HEK293 (cell line): ENCODE data around the gene ZDHHC13.

ENCODE experiments used
- CTCF ChIA-PET: fragments of 350-600 bp; formaldehyde crosslinking; extraction: SDS; loops from one replicate; lab custom pipeline; 2021; ENCODE audit warnings: antibody characterized with exemption; lab: Yijun Ruan, JAX
- POLR2A ChIA-PET: fragments of 300-600 bp; formaldehyde crosslinking; extraction: SDS; loops from one replicate; lab custom pipeline; 2020; ENCODE audit warnings: antibody characterized with exemption, inconsistent platforms; lab: Yijun Ruan, JAX
- H3K27ac ChIP-seq: fragments of 200-500 bp; sonication (Bioruptor generic); 2 replicates; pipeline ENCODE4 v1.5.1; 2014; ENCODE audit warnings: low read depth, low read length, control low read depth, inconsistent platforms; ENCODE audit errors: extremely low read depth
- H3K36me3 ChIP-seq, 2 experiments: fragments of 200-500 bp in 1 of 2; sonication (Bioruptor generic) in 1 of 2; 1 replicate in 1 of 2; 2 replicates in 1 of 2; pipeline ENCODE4 v1.5.1; 2014 to 2017; ENCODE audit warnings: inconsistent platforms in 2 of 2, low read length in 2 of 2; ENCODE audit not compliant: control insufficient read depth in 2 of 2, insufficient read depth in 1 of 2
- H3K4me1 ChIP-seq: fragments of 200-500 bp; sonication (Bioruptor generic); 2 replicates; pipeline ENCODE4 v1.5.1; 2014; ENCODE audit warnings: mild to moderate bottlenecking, low read length, inconsistent platforms; ENCODE audit not compliant: control insufficient read depth, insufficient read depth
- H3K4me3 ChIP-seq: 2 replicates; pipeline ENCODE4 v1.5.1; 2011; ENCODE audit warnings: low read depth, mild to moderate bottlenecking, control low read depth, low read length, moderate library complexity
- H3K9me3 ChIP-seq: fragments of 200-500 bp; sonication (Bioruptor generic); 2 replicates; pipeline ENCODE4 v1.5.1; 2014; ENCODE audit warnings: low read depth, low read length, inconsistent platforms; ENCODE audit not compliant: control insufficient read depth, insufficient read depth
- BCL11B ChIP-seq: fragments of 450-650 bp; formaldehyde crosslinking; IDR thresholded peaks from 2 replicates; pipeline ENCODE4 v1.5.1; 2016; ENCODE audit warnings: low read depth, missing biosample characterization, missing genetic modification characterization
- ELK4 ChIP-seq: IDR thresholded peaks from 2 replicates; pipeline ENCODE4 v1.6.1; 2011; ENCODE audit warnings: mild to moderate bottlenecking, low read depth, low read length, borderline replicate concordance
- GLIS1 ChIP-seq: fragments of 450-650 bp; formaldehyde crosslinking; IDR thresholded peaks from 2 replicates; pipeline ENCODE4 v1.5.1; 2016; ENCODE audit warnings: missing biosample characterization, missing genetic modification characterization
- KLF16 ChIP-seq: fragments of 450-650 bp; formaldehyde crosslinking; IDR thresholded peaks from 2 replicates; pipeline ENCODE4 v1.5.1; 2017; ENCODE audit warnings: missing biosample characterization, missing genetic modification characterization
- MEIS1 ChIP-seq: sonication (generic); formaldehyde crosslinking; IDR thresholded peaks from 2 replicates; pipeline ENCODE4 v1.8.1; 2022; ENCODE audit warnings: missing genetic modification reagents, mild to moderate bottlenecking, borderline replicate concordance
- PRDM4 ChIP-seq: fragments of 450-650 bp; formaldehyde crosslinking; IDR thresholded peaks from 2 replicates; pipeline ENCODE4 v1.5.1; 2017; ENCODE audit warnings: missing biosample characterization, missing genetic modification characterization
- RBAK ChIP-seq: fragments of 450-650 bp; formaldehyde crosslinking; IDR thresholded peaks from 2 replicates; pipeline ENCODE4 v1.5.1; 2016; ENCODE audit warnings: missing biosample characterization, missing genetic modification characterization
- SCRT1 ChIP-seq: fragments of 450-650 bp; formaldehyde crosslinking; IDR thresholded peaks from 2 replicates; pipeline ENCODE4 v1.5.1; 2016; ENCODE audit warnings: missing biosample characterization, missing genetic modification characterization, borderline replicate concordance
- SP3 ChIP-seq: fragments of 450-650 bp; formaldehyde crosslinking; IDR thresholded peaks from 2 replicates; pipeline ENCODE4 v1.5.1; 2016; ENCODE audit warnings: missing biosample characterization, missing genetic modification characterization
- ZBTB10 ChIP-seq: fragments of 450-650 bp; formaldehyde crosslinking; IDR thresholded peaks from 2 replicates; pipeline ENCODE4 v1.5.1; 2016; ENCODE audit warnings: missing biosample characterization, missing genetic modification characterization
- ZBTB6 ChIP-seq: fragments of 450-650 bp; formaldehyde crosslinking; IDR thresholded peaks from 2 replicates; pipeline ENCODE4 v1.5.1; 2017; ENCODE audit warnings: missing biosample characterization, missing genetic modification characterization
- ZEB2 ChIP-seq: fragments of 450-650 bp; formaldehyde crosslinking; IDR thresholded peaks from 2 replicates; pipeline ENCODE4 v1.5.1; 2016; ENCODE audit warnings: missing biosample characterization, missing genetic modification characterization
- ZNF140 ChIP-seq: fragments of 450-650 bp; formaldehyde crosslinking; IDR thresholded peaks from 2 replicates; pipeline ENCODE4 v1.5.1; 2016; ENCODE audit warnings: missing biosample characterization, missing genetic modification characterization
- ZNF211 ChIP-seq: fragments of 450-650 bp; formaldehyde crosslinking; IDR thresholded peaks from 2 replicates; pipeline ENCODE4 v1.5.1; 2016; ENCODE audit warnings: low read depth, missing biosample characterization, missing genetic modification characterization
- ZNF37A ChIP-seq: fragments of 450-650 bp; IDR thresholded peaks from 2 replicates; pipeline ENCODE4 v1.5.1; 2018; ENCODE audit warnings: missing biosample characterization, missing genetic modification characterization
- ZNF423 ChIP-seq: fragments of 450-650 bp; formaldehyde crosslinking; IDR thresholded peaks from 2 replicates; pipeline ENCODE4 v1.5.1; 2016; ENCODE audit warnings: missing biosample characterization, missing genetic modification characterization
- ZNF449 ChIP-seq: fragments of 450-650 bp; formaldehyde crosslinking; IDR thresholded peaks from 2 replicates; pipeline ENCODE4 v1.5.1; 2017; ENCODE audit warnings: missing biosample characterization, mild to moderate bottlenecking, missing genetic modification characterization, moderate library complexity
- ZNF530 ChIP-seq: fragments of 450-650 bp; formaldehyde crosslinking; IDR thresholded peaks from 2 replicates; pipeline ENCODE4 v1.5.1; 2016; ENCODE audit warnings: low read depth, missing biosample characterization, missing genetic modification characterization
- ZNF560 ChIP-seq: fragments of 450-650 bp; formaldehyde crosslinking; IDR thresholded peaks from 2 replicates; pipeline ENCODE4 v1.5.1; 2017; ENCODE audit warnings: missing biosample characterization, missing genetic modification characterization, borderline replicate concordance
- ZNF624 ChIP-seq: fragments of 450-650 bp; formaldehyde crosslinking; IDR thresholded peaks from 2 replicates; pipeline ENCODE4 v1.5.1; 2017; ENCODE audit warnings: missing biosample characterization, missing genetic modification characterization
- ZNF639 ChIP-seq: fragments of 450-650 bp; formaldehyde crosslinking; IDR thresholded peaks from 2 replicates; pipeline ENCODE4 v1.5.1; 2016; ENCODE audit warnings: missing biosample characterization, missing genetic modification characterization
- ZNF654 ChIP-seq: fragments of 450-650 bp; formaldehyde crosslinking; IDR thresholded peaks from 2 replicates; pipeline ENCODE4 v1.5.1; 2016; ENCODE audit warnings: low read depth, missing biosample characterization, missing genetic modification characterization
- ZNF692 ChIP-seq: fragments of 450-650 bp; formaldehyde crosslinking; IDR thresholded peaks from 2 replicates; pipeline ENCODE4 v1.5.1; 2016; ENCODE audit warnings: missing biosample characterization, missing genetic modification characterization

ZDHHC13 gene

GRCh38 chr11:19216709-19217374 lies 99.9 kb downstream of the ZDHHC13 start:
- H3K9me3 ChIP-seq, result no peaks in the 10 kb centered on the region
- H3K36me3 ChIP-seq, result no peaks in the 10 kb centered on the region
- no peak for TF ChIP-seq ZNF211 (tag by site-specific recombination)
- no peak for TF ChIP-seq ZNF639 (tag by site-specific recombination)
- TF ChIP-seq ZBTB10 (tag by site-specific recombination), result no peak
- no peak for TF ChIP-seq KLF16 (tag by site-specific recombination)
- no peak for TF ChIP-seq MEIS1 (CRISPR knock-in tag)
- TF ChIP-seq BCL11B, result no peak
- no peak for TF ChIP-seq ELK4
- no peak for TF ChIP-seq RBAK (tag by site-specific recombination)
- TF ChIP-seq ZEB2 (tag by site-specific recombination), result no peak
- TF ChIP-seq GLIS1, result no peak
- no peak for TF ChIP-seq ZNF624 (tag by site-specific recombination)
- ChIA-PET CTCF (interaction anchor here (0.6 to 1.0 kb wide), 3 partner anchors 10 to 415 kb away, joined by 3 read pairs; no protein-coding TSS in a partner anchor), POLR2A (no interaction called here)
- H3K27ac ChIP-seq, result no peak overlapping the region
- H3K4me3 ChIP-seq, result no peak overlapping the region
- no peaks in the 10 kb centered on the region; the same call in 1 of the 2 replicates for H3K4me1 ChIP-seq

GRCh38 chr11:19218216-19218615 lies 101.2 kb downstream of the ZDHHC13 start:
- H3K36me3 ChIP-seq, result peaks cover 0 to 5% of the 10 kb centered on the region in 2 experiments; a peak in 1 of 3 replicates
- no peak overlapping the region for H3K27ac ChIP-seq
- no peak overlapping the region for H3K4me3 ChIP-seq
- ChIA-PET POLR2A (no interaction called here), CTCF (no interaction called here)
- no peaks in the 10 kb centered on the region for H3K9me3 ChIP-seq
- no peaks in the 10 kb centered on the region; the same call in 1 of the 2 replicates for H3K4me1 ChIP-seq
- TF ChIP-seq SCRT1 (tag by site-specific recombination), result no peak
- TF ChIP-seq ZNF560 (tag by site-specific recombination), result no peak
- TF ChIP-seq ZNF530, result no peak
- TF ChIP-seq SP3, result no peak
- no peak for TF ChIP-seq ZNF140 (tag by site-specific recombination)
- no peak for TF ChIP-seq ZNF449 (tag by site-specific recombination)
- no peak for TF ChIP-seq ZNF37A (tag by site-specific recombination)
- TF ChIP-seq ZNF692 (tag by site-specific recombination), result no peak
- TF ChIP-seq ZNF654 (tag by site-specific recombination), result no peak
- TF ChIP-seq ZBTB6 (tag by site-specific recombination), result no peak
- TF ChIP-seq PRDM4 (tag by site-specific recombination), result no peak
- TF ChIP-seq ZNF423 (tag by site-specific recombination), result no peak
